ENCODE data around the gene NANOG.
"Not testable (repeated sequence)": the region's sequence is repeated elsewhere in the genome, so short reads cannot be mapped to it uniquely, and the experiment has no call there.

NANOG gene

GRCh38 chr12:7806863-7807487 lies 17.8 kb downstream of the NANOG start:
- DNase-seq: peak; percentile 77

- DNase-seq: not testable (repeated sequence)
These were observed 36.6 kb downstream of the NANOG start for GRCh38 chr12:7825754-7826153.

GRCh38 chr12:7829737-7830136 lies 40.5 kb downstream of the NANOG start:
- not testable (repeated sequence) for DNase-seq

GRCh38 chr12:7832059-7832696 lies 43.0 kb downstream of the NANOG start:
- DNase-seq: no peak

GRCh38 chr12:7833201-7833600 lies 44.0 kb downstream of the NANOG start:
- not testable (repeated sequence) for DNase-seq

GRCh38 chr12:7833831-7834230 lies 44.6 kb downstream of the NANOG start:
- DNase-seq: no peak

- no peak for DNase-seq
These were observed 45.5 kb downstream of the NANOG start for GRCh38 chr12:7834701-7835100.

- DNase-seq: no peak
These were observed 45.9 kb downstream of the NANOG start for GRCh38 chr12:7835116-7835515.

- DNase-seq: no peak
These were observed 46.6 kb downstream of the NANOG start for GRCh38 chr12:7835766-7836165.

- no peak for DNase-seq
These were observed 48.2 kb downstream of the NANOG start for GRCh38 chr12:7837366-7837765.

GRCh38 chr12:7839226-7839625 lies 50.0 kb downstream of the NANOG start:
- not testable (repeated sequence) for DNase-seq

- not testable (repeated sequence) for DNase-seq
These were observed 50.6 kb downstream of the NANOG start for GRCh38 chr12:7839848-7840247.

- not testable (repeated sequence) for DNase-seq
These were observed 53.2 kb downstream of the NANOG start for GRCh38 chr12:7842444-7842843.

GRCh38 chr12:7843149-7843548 lies 53.9 kb downstream of the NANOG start:
- DNase-seq: not testable (repeated sequence)

- not testable (repeated sequence) for DNase-seq
These were observed 54.4 kb downstream of the NANOG start for GRCh38 chr12:7843583-7843982.

- DNase-seq: no peak
These were observed 54.9 kb downstream of the NANOG start for GRCh38 chr12:7844116-7844515.

GRCh38 chr12:7847226-7848097 lies 58.3 kb downstream of the NANOG start:
- DNase-seq: not testable (repeated sequence)

GRCh38 chr12:7848098-7848422 lies 58.9 kb downstream of the NANOG start:
- not testable (repeated sequence) for DNase-seq
